ENCODE measurements around the gene YEATS2.
"Not testable (repeated sequence)": the region's sequence is repeated elsewhere in the genome, so short reads cannot be mapped to it uniquely, and the experiment has no call there.

YEATS2 gene

GRCh38 chr3:183714622-183715021, 17.0 kb downstream of the YEATS2 start:
- DNase-seq (ENCODE audit: low spot score) = no peak

GRCh38 chr3:183718012-183718411, 20.4 kb downstream of the YEATS2 start:
- DNase-seq (ENCODE audit: low spot score) = no peak

- DNase-seq (ENCODE audit: low spot score) = no peak
These were observed 27.8 kb downstream of the YEATS2 start for GRCh38 chr3:183725387-183725786.

- no peak for DNase-seq (ENCODE audit: low spot score)
These were observed 30.6 kb downstream of the YEATS2 start for GRCh38 chr3:183728204-183728603.

- DNase-seq (ENCODE audit: low spot score) = no peak
These were observed 32.8 kb downstream of the YEATS2 start for GRCh38 chr3:183730361-183730760.

GRCh38 chr3:183731611-183732010, 34.0 kb downstream of the YEATS2 start:
- no peak for DNase-seq (ENCODE audit: low spot score)

- DNase-seq (ENCODE audit: low spot score) = no peak
These were observed 36.0 kb downstream of the YEATS2 start for GRCh38 chr3:183733553-183733952.

- no peak for DNase-seq (ENCODE audit: low spot score)
These were observed 37.3 kb downstream of the YEATS2 start for GRCh38 chr3:183734750-183735494.

GRCh38 chr3:183737116-183737515, 39.5 kb downstream of the YEATS2 start:
- DNase-seq (ENCODE audit: low spot score) = no peak

- DNase-seq (ENCODE audit: low spot score) = not testable (repeated sequence)
These were observed 42.6 kb downstream of the YEATS2 start for GRCh38 chr3:183740154-183740553.

- DNase-seq (ENCODE audit: low spot score) = no peak
These were observed 45.6 kb downstream of the YEATS2 start for GRCh38 chr3:183743231-183743630.

GRCh38 chr3:183745300-183746098, 47.9 kb downstream of the YEATS2 start:
- DNase-seq (ENCODE audit: low spot score) = no peak

- no peak for DNase-seq (ENCODE audit: low spot score)
These were observed 56.5 kb downstream of the YEATS2 start for GRCh38 chr3:183754052-183754451.

- no peak for DNase-seq (ENCODE audit: low spot score)
These were observed 64.7 kb downstream of the YEATS2 start for GRCh38 chr3:183762304-183762703.

GRCh38 chr3:183764847-183765731, 67.5 kb downstream of the YEATS2 start:
- DNase-seq (ENCODE audit: low spot score) = no peak

GRCh38 chr3:183766107-183766506, 68.5 kb downstream of the YEATS2 start:
- DNase-seq (ENCODE audit: low spot score) = no peak

GRCh38 chr3:183766745-183767606, 69.4 kb downstream of the YEATS2 start:
- peak; percentile 85 for DNase-seq (ENCODE audit: low spot score)

GRCh38 chr3:183768114-183768513, 70.5 kb downstream of the YEATS2 start:
- DNase-seq (ENCODE audit: low spot score) = no peak

GRCh38 chr3:183769453-183769852, 71.9 kb downstream of the YEATS2 start:
- DNase-seq (ENCODE audit: low spot score) = no peak

GRCh38 chr3:183774631-183775030, 77.0 kb downstream of the YEATS2 start:
- no peak for DNase-seq (ENCODE audit: low spot score)

GRCh38 chr3:183775781-183776180, 78.2 kb downstream of the YEATS2 start:
- no peak for DNase-seq (ENCODE audit: low spot score)

Data from cerebellar cortex (tissue), 1 donor.